Trophoblast cell (in vitro differentiated cells and primary cell): ENCODE measurements around the gene DNAJC28.
A peak's percentile ranks its signal among the peaks of the same experiment; 100 is the strongest.

Source experiments
- DNase-seq, 2 donors: peaks; one replicate each; pipeline ENCODE4 v3.0.0-alpha.2; 2016
- H2AFZ ChIP-seq: 2 replicates; pipeline ENCODE4 v1.6.1; 2013; ENCODE audit warnings: low read length, moderate library complexity, mild to moderate bottlenecking; ENCODE audit not compliant: insufficient read depth, poor library complexity
- H2AK5ac ChIP-seq: 2 replicates; pipeline ENCODE4 v1.6.1; 2013; ENCODE audit warnings: mild to moderate bottlenecking, low read length
- H2BK120ac ChIP-seq: 2 replicates; pipeline ENCODE4 v1.6.1; 2013; ENCODE audit warnings: low read length, mild to moderate bottlenecking, moderate library complexity; ENCODE audit not compliant: insufficient read depth, poor library complexity
- H2BK12ac ChIP-seq: 2 replicates; pipeline ENCODE4 v1.6.1; 2013; ENCODE audit warnings: mild to moderate bottlenecking, low read length, moderate library complexity
- H2BK5ac ChIP-seq: 2 replicates; pipeline ENCODE4 v1.6.1; 2013; ENCODE audit warnings: low read length, low read depth, moderate library complexity, mild to moderate bottlenecking; ENCODE audit not compliant: poor library complexity
- H3K14ac ChIP-seq: 2 replicates; pipeline ENCODE4 v1.6.1; 2013; ENCODE audit warnings: mild to moderate bottlenecking, low read length
- H3K18ac ChIP-seq: 2 replicates; pipeline ENCODE4 v1.6.1; 2013; ENCODE audit warnings: mild to moderate bottlenecking, low read length
- H3K23ac ChIP-seq: 2 replicates; pipeline ENCODE4 v1.6.1; 2013; ENCODE audit warnings: low read length
- H3K27ac ChIP-seq: 2 replicates; pipeline ENCODE4 v1.5.1; 2013; ENCODE audit warnings: low read depth, mild to moderate bottlenecking, inconsistent platforms, low read length, moderate library complexity
- H3K27me3 ChIP-seq: 2 replicates; pipeline ENCODE4 v1.6.1; 2013; ENCODE audit warnings: inconsistent platforms, mild to moderate bottlenecking, low read length, moderate library complexity; ENCODE audit not compliant: insufficient read depth
- H3K36me3 ChIP-seq, 2 experiments: 1 replicate in 1 of 2; 2 replicates in 1 of 2; pipeline ENCODE4 v1.6.1; 2013; ENCODE audit warnings: low read length in 2 of 2, mild to moderate bottlenecking in 2 of 2, moderate library complexity in 1 of 2; ENCODE audit not compliant: insufficient read depth in 2 of 2, control insufficient read depth in 1 of 2
- H3K4ac ChIP-seq: 2 replicates; pipeline ENCODE4 v1.6.1; 2013; ENCODE audit warnings: low read depth, mild to moderate bottlenecking, low read length, moderate library complexity
- H3K4me1 ChIP-seq, 2 experiments: 1 replicate in 1 of 2; 2 replicates in 1 of 2; pipeline ENCODE4 v1.6.1; 2013; ENCODE audit warnings: low read length in 2 of 2, mild to moderate bottlenecking in 2 of 2, moderate library complexity in 1 of 2; ENCODE audit not compliant: insufficient read depth in 2 of 2, control insufficient read depth in 1 of 2
- H3K4me2 ChIP-seq: 2 replicates; pipeline ENCODE4 v1.6.1; 2013; ENCODE audit warnings: inconsistent platforms, mild to moderate bottlenecking, low read length, moderate library complexity
- H3K4me3 ChIP-seq: 2 replicates; pipeline ENCODE4 v1.5.1; 2013; ENCODE audit warnings: mild to moderate bottlenecking, low read depth, low read length, inconsistent platforms
- H3K79me1 ChIP-seq: one replicate; pipeline ENCODE4 v1.6.1; 2013; ENCODE audit warnings: low read length
- H3K79me2 ChIP-seq: 2 replicates; pipeline ENCODE4 v1.6.1; 2013; ENCODE audit warnings: low read length, mild to moderate bottlenecking; ENCODE audit not compliant: control insufficient read depth, insufficient read depth, poor library complexity
- H3K9ac ChIP-seq: 2 replicates; pipeline ENCODE4 v1.6.1; 2013; ENCODE audit warnings: mild to moderate bottlenecking, low read length
- H3K9me3 ChIP-seq: 2 replicates; pipeline ENCODE4 v1.6.1; 2013; ENCODE audit warnings: low read depth, mild to moderate bottlenecking, control low read depth, inconsistent platforms, low read length; ENCODE audit not compliant: insufficient read depth
- H4K12ac ChIP-seq: 2 replicates; pipeline ENCODE4 v1.6.1; 2013; ENCODE audit warnings: low read depth, mild to moderate bottlenecking, low read length, moderate library complexity
- H4K8ac ChIP-seq: 2 replicates; pipeline ENCODE4 v1.6.1; 2013; ENCODE audit warnings: low read depth, mild to moderate bottlenecking, low read length, moderate library complexity
- H4K91ac ChIP-seq: one replicate; pipeline ENCODE4 v1.6.1; 2013; ENCODE audit warnings: low read depth, mild to moderate bottlenecking, low read length, moderate library complexity
- WGBS: extraction: QIAGEN DNeasy Blood & Tissue Kit; methylation state at CpG from one replicate; pipeline ENCODE4 v1.1.7; 2013; ENCODE audit warnings: missing lambda C conversion rate; ENCODE audit not compliant: insufficient read length, insufficient coverage; ENCODE audit errors: extremely low coverage; 5-methylcytosine and 5-hydroxymethylcytosine counted together

DNAJC28 gene

DNA sequence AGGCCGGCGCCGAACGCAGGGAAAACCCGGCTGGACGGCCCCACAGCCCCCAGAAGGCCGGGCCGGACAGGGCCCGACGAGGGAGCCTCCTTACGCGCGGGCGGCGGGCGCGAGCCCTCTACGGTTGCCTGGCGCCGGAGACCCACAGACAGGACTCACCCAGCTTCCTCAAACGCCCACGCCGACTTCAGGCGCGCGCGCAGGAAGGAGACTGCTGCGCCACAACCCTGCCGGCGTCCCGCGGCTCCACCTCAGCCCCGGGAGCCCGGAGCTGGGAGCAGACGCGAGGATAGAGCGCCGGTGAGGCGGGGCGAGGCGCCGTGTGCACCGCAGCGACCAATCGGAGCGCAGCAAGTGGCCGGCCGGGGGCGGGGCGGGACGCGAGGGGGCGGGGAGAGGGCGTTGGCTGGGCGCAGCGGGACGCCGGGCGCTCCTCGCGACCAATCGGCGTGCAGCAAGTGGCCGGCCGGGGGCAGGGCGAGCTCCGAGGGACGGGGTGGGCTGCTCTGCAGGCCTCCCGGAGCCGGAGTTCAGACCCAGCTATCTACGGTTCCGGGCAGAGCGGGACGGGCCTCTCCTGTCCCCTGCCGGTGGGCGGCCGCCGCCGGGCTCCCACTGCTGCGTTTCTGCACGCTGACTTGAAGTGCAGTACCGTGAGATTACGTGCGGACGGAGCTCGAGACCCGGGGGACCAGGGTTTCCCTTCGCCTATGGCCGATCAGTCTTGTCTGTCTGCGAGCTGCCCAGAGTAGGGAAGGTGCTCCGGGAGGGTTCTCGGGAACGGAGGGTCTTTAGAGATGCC lies 11.6 kb downstream of the DNAJC28 start, which contains the start of gene TMEM50B:
TMEM50B (minus strand) TSS at position 296 of the 802 bp plus-strand sequence. CDS start 11,089 bp downstream, outside the sequence.
- peak within 1 kb of the TSS; percentile 89 for H2BK5ac ChIP-seq
- H3K9me3 ChIP-seq = no peaks in the 10 kb centered on the region
- H4K91ac ChIP-seq = peak within 1 kb of the TSS; percentile 79
- H3K4me2 ChIP-seq = peak within 1 kb of the TSS; percentile 89
- peak within 1 kb of the TSS; percentile 85 for H4K12ac ChIP-seq
- H4K8ac ChIP-seq = peak within 1 kb of the TSS; percentile 95
- peaks cover 7% of the 10 kb centered on the region for H3K79me2 ChIP-seq
- no peak within 1 kb of the TSS for H2AK5ac ChIP-seq
- peak within 1 kb of the TSS; percentile 87 for H2BK120ac ChIP-seq
- no peaks in the 10 kb centered on the region for H3K27me3 ChIP-seq
- no CpG with 5 or more reads among the region's 93 CpGs for WGBS
- H2BK12ac ChIP-seq = peak within 1 kb of the TSS; percentile 24
- H3K4me3 ChIP-seq = peak within 1 kb of the TSS; percentile 94
- peak within 1 kb of the TSS; percentile 94 for H3K18ac ChIP-seq
- H3K4me1 ChIP-seq = peaks cover 3 to 5% of the 10 kb centered on the region in 2 experiments
- H3K27ac ChIP-seq = peak within 1 kb of the TSS; percentile 88
- peak within 1 kb of the TSS; percentile 95 for H3K14ac ChIP-seq
- no peaks in the 10 kb centered on the region for H3K36me3 ChIP-seq
- peak within 1 kb of the TSS; percentile 59 for H3K4ac ChIP-seq
- H3K23ac ChIP-seq = no peak within 1 kb of the TSS
- DNase-seq = peak; percentile 96 to 98
- H2AFZ ChIP-seq = peak within 1 kb of the TSS; percentile 80
- H3K9ac ChIP-seq = peak within 1 kb of the TSS; percentile 88
- peaks cover 11% of the 10 kb centered on the region for H3K79me1 ChIP-seq

DNA sequence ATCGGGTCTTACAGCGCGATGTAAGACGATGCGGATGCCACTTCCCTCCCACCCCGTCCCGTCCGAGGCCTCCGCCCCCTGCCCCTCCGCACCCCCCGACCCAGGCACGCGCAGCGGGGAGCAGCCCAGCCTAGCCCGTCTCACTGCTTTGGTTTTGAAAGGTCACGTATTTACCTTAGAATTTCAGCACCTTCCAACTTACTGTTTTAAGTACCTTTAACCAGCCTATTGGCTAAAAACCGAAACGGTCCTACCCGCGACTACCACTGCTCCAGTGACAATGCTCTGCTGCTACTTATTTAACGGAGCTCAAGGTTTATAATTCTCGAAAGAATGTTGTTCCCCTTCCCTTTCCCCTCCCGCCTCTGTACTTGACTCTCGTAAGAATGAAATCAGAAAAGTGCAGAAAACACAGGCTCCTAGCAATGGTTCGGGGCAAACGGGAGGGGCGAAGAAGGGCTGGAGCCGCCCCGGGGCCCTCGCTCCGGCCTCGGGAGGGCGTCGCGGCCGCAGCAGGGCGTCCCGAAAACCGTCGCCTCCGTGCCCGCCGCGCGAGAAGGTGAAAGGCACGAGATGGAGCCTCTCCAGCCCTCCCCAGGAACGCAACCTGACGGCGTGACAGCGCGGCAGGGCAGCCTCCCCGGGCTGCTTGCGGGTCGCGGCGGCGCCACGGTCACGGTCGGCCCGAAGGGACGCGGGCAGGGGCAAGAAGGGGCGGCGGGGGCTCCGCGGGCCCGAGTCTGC lies 12.4 kb downstream of the DNAJC28 start:
- Histone ChIP-seq H3K4me1 (peaks cover 3 to 5% of the 10 kb centered on the region in 2 experiments), H3K4me3 (peak overlapping the region; percentile 94), H3K23ac (no peak overlapping the region), H4K12ac (peak overlapping the region; percentile 80), H2BK12ac (no peak overlapping the region), H3K79me1 (peaks cover 11% of the 10 kb centered on the region), H3K27me3 (no peaks in the 10 kb centered on the region), H4K91ac (peak overlapping the region; percentile 71), H2AFZ (peak overlapping the region; percentile 79), H3K14ac (peak overlapping the region; percentile 95), H3K27ac (peak overlapping the region; percentile 88), H3K79me2 (peaks cover 7% of the 10 kb centered on the region), H3K9me3 (no peaks in the 10 kb centered on the region), H3K18ac (peak overlapping the region; percentile 88), H3K4me2 (peak overlapping the region; percentile 88), H2BK120ac (peak overlapping the region; percentile 69), H3K9ac (peak overlapping the region; percentile 88), H2AK5ac (no peak overlapping the region), H3K4ac (peak overlapping the region; percentile 33), H4K8ac (peak overlapping the region; percentile 90), H3K36me3 (no peaks in the 10 kb centered on the region), H2BK5ac (peak overlapping the region; percentile 89)
- DNase-seq = peak; percentile 27 to 57
- WGBS = no CpG with 5 or more reads among the region's 68 CpGs

DNA sequence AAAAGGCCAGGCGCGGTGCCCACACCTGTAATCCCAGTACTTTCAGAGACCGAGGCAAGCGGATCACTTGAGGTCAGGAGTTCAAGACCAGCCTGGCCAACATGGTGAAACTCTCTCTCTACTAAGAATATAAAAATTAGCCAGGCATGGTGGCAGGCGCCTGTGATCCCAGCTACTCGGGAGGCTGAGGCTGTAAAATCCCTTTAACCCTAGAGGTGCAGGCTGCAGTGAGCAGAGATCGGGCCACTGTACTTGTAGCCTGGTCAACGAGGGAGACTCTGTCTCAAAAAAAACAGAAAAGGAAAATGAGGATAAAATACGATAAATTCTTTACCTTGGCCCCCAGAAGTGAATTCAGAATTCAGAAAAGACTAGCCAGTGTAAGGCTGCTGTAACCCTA lies 13.3 kb downstream of the DNAJC28 start:
- no peak for DNase-seq
- H3K79me2 ChIP-seq = peaks cover 7% of the 10 kb centered on the region
- no peak overlapping the region for H3K9ac ChIP-seq
- H3K4ac ChIP-seq = no peak overlapping the region
- no peak overlapping the region for H4K12ac ChIP-seq
- H3K79me1 ChIP-seq = peaks cover 11% of the 10 kb centered on the region
- no peak overlapping the region for H3K23ac ChIP-seq
- H3K4me3 ChIP-seq = no peak overlapping the region
- H3K27me3 ChIP-seq = no peaks in the 10 kb centered on the region
- no peak overlapping the region for H2BK120ac ChIP-seq
- no peaks in the 10 kb centered on the region for H3K9me3 ChIP-seq
- H2AK5ac ChIP-seq = no peak overlapping the region
- peaks cover 3 to 5% of the 10 kb centered on the region in 2 experiments for H3K4me1 ChIP-seq
- H3K14ac ChIP-seq = no peak overlapping the region
- no peak overlapping the region for H2BK5ac ChIP-seq
- no peak overlapping the region for H2AFZ ChIP-seq
- H3K36me3 ChIP-seq = no peaks in the 10 kb centered on the region
- no peak overlapping the region for H4K8ac ChIP-seq
- peak overlapping the region; percentile 88 for H3K4me2 ChIP-seq
- no CpG with 5 or more reads among the region's 9 CpGs for WGBS
- H3K18ac ChIP-seq = no peak overlapping the region
- no peak overlapping the region for H2BK12ac ChIP-seq
- H4K91ac ChIP-seq = no peak overlapping the region
- no peak overlapping the region for H3K27ac ChIP-seq

DNA sequence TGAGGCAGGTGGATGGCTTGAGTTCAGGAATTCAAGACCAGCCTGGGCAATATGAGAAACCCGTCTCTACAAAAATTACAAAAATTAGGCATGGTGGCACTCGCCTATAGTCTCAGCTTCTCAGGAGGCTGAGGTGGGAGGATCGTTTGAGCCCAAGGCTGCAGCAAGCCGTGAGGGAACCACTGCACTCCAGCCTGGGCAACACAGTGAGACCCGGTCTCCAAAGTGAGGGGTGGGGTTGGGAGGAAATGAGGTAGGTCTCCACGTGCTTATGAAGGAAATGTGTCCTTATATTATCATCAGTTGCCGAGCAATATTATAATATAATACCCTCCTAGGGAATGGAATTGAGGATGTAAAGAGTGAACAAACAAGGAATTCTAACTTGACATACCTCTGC lies 14.4 kb downstream of the DNAJC28 start:
- H3K36me3 ChIP-seq = no peaks in the 10 kb centered on the region
- H2AFZ ChIP-seq = no peak overlapping the region
- no peak overlapping the region for H3K23ac ChIP-seq

More for the DNA sequence above, 14.4 kb downstream of the DNAJC28 start:
- Histone ChIP-seq H3K9ac (no peak overlapping the region), H3K27me3 (no peaks in the 10 kb centered on the region), H3K4me1 (peaks cover 3 to 5% of the 10 kb centered on the region in 2 experiments), H3K79me1 (peaks cover 11% of the 10 kb centered on the region), H2BK120ac (no peak overlapping the region), H3K9me3 (no peaks in the 10 kb centered on the region), H2BK5ac (no peak overlapping the region), H3K4me2 (no peak overlapping the region), H4K12ac (no peak overlapping the region), H3K79me2 (peaks cover 7% of the 10 kb centered on the region), H2BK12ac (no peak overlapping the region), H4K91ac (no peak overlapping the region), H3K18ac (no peak overlapping the region), H3K27ac (no peak overlapping the region), H2AK5ac (no peak overlapping the region), H3K4ac (no peak overlapping the region), H4K8ac (no peak overlapping the region), H3K14ac (no peak overlapping the region), H3K4me3 (no peak overlapping the region)
- no CpG with 5 or more reads among the region's 7 CpGs for WGBS
- DNase-seq = no peak
